ENCODE measurements around the gene DRC3. TPM values are rescaled to one million over a fixed set of nuclear protein-coding genes. Genes with fewer than 3 reads are reported as not detected.

Gene DRC3
- total and polyA plus RNA-seq, 2 donors (not counting 3 experiments of a cell fraction or from before 2014, with no cell fraction given) = 1.6 to 2.9 TPM

GRCh38 chr17:17947966-17948365, 24.7 kb upstream of the DRC3 start:
- Histone ChIP-seq H3K4me2 (ENCODE audit: insufficient read depth, low read length) (no peak overlapping the region), H4K20me1 (replicated peaks; ENCODE audit: control insufficient read depth, extremely low read depth, insufficient read depth, low read length) (no peaks in the 10 kb centered on the region), H3K9ac (replicated peaks; ENCODE audit: extremely low read depth, insufficient read depth, low read length) (no peak overlapping the region), H3K9me3 (replicated peaks; ENCODE audit: control insufficient read depth, insufficient read depth, low read length) (no peaks in the 10 kb centered on the region), H3K9me1 (replicated peaks; ENCODE audit: control insufficient read depth, extremely low read depth, insufficient read depth, low read length) (no peaks in the 10 kb centered on the region), H3K79me2 (ENCODE audit: control insufficient read depth, insufficient read depth, low read length) (no peaks in the 10 kb centered on the region), H3K27me3 (ENCODE audit: control insufficient read depth in 2 of 2, insufficient read depth in 2 of 2, low read length in 2 of 2) (no peaks in the 10 kb centered on the region), H3K27ac (ENCODE audit: insufficient read depth, low read depth, low read length) (no peak overlapping the region), H3K4me3 (replicated peaks in 1 of 3; ENCODE audit: insufficient read depth in 1 of 3, low read depth in 1 of 3, low read length in 3 of 3) (no peak overlapping the region), H3K4me1 (ENCODE audit: control insufficient read depth, extremely low read depth, insufficient read depth, low read length) (peaks cover 15% of the 10 kb centered on the region), H3K36me3 (ENCODE audit: control insufficient read depth in 2 of 2, extremely low read depth in 1 of 2, insufficient read depth in 2 of 2, low read length in 2 of 2) (no peaks in the 10 kb centered on the region), H2AFZ (ENCODE audit: low read depth, low read length) (no peak overlapping the region)
- dilution Hi-C loops (cut with MboI; ENCODE audit: extremely low pct_ligation_motif_present, low sequenced_read_pairs) (no loop called here), intact Hi-C loops (cut with micrococcal nuclease) (no loop called here)
- no peak for TF ChIP-seq JUN (IDR thresholded peaks at IDR 0.05; ENCODE audit: borderline replicate concordance, insufficient read depth, insufficient read length, low read depth)
- no peak for TF ChIP-seq POLR2AphosphoS5 (IDR thresholded peaks at IDR 0.05; ENCODE audit: insufficient read depth, low read depth, low read length)
- TF ChIP-seq, protein P1, sequence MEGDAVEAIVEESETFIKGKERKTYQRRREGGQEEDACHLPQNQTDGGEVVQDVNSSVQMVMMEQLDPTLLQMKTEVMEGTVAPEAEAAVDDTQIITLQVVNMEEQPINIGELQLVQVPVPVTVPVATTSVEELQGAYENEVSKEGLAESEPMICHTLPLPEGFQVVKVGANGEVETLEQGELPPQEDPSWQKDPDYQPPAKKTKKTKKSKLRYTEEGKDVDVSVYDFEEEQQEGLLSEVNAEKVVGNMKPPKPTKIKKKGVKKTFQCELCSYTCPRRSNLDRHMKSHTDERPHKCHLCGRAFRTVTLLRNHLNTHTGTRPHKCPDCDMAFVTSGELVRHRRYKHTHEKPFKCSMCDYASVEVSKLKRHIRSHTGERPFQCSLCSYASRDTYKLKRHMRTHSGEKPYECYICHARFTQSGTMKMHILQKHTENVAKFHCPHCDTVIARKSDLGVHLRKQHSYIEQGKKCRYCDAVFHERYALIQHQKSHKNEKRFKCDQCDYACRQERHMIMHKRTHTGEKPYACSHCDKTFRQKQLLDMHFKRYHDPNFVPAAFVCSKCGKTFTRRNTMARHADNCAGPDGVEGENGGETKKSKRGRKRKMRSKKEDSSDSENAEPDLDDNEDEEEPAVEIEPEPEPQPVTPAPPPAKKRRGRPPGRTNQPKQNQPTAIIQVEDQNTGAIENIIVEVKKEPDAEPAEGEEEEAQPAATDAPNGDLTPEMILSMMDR (IDR thresholded peaks at IDR 0.05; ENCODE audit: extremely low read depth in 1 of 2, insufficient read depth in 1 of 2, low read depth in 1 of 2, low read length in 2 of 2) = no peak
- no peak for TF ChIP-seq MAX (IDR thresholded peaks at IDR 0.05; ENCODE audit: insufficient read depth, insufficient read length)
- no peak for TF ChIP-seq GATA2 (IDR thresholded peaks at IDR 0.05; ENCODE audit: insufficient read depth, insufficient read length, low read depth, low read length)
- TF ChIP-seq EZH2 (IDR thresholded peaks at IDR 0.05; ENCODE audit: borderline replicate concordance, low read depth, low read length, severe bottlenecking) = no peak
- no peak for TF ChIP-seq FOS (IDR thresholded peaks at IDR 0.05; ENCODE audit: borderline replicate concordance, insufficient read depth, low read length)
- no peak for TF ChIP-seq POLR2A (IDR thresholded peaks at IDR 0.05; ENCODE audit: low read depth, low read length)
- TF ChIP-seq MYC (IDR thresholded peaks at IDR 0.05; ENCODE audit: low read depth, low read length) = no peak
- ChIA-PET POLR2A (no interaction called here), CTCF (interaction anchor here (1.0 to 2.5 kb wide), 5 partner anchors 10 to 57 kb away, joined by 3 to 11 read pairs (median 8); no protein-coding TSS in a partner anchor)
- BruUV-seq (replicated peaks) = no TSS peak
- DNase-seq (ENCODE audit: low read depth, low spot score) = no peak
- peak; percentile 59 for FAIRE-seq
